ENCODE measurements around the gene IFI44. TPM values are rescaled to one million over a fixed set of nuclear protein-coding genes. Genes with fewer than 3 reads are reported as not detected.

Gene IFI44
- polyA plus RNA-seq, 1 of the 3 experiments (the other 2 are of a cell fraction), result 6.5 TPM

DNA sequence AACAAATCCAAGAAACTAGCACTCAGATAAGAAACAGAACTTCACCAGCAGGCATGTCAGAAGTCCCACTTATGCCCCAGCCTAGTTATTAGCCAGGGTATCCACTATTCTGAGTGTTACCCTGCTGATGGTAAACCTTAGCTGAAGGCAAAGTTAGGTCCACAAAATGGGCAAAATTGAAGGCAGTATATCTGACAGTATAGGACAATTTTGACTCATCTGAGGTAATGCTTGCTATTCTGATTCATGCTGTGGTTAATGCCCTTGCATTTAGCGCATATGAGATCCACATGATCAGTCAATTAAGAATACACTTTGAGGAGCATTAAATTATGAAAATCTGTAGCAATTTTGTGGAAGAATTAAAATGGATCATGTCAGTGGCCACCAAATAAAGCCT lies 15.1 kb downstream of the IFI44 start (continued):
- TF ChIP-seq, protein P1, sequence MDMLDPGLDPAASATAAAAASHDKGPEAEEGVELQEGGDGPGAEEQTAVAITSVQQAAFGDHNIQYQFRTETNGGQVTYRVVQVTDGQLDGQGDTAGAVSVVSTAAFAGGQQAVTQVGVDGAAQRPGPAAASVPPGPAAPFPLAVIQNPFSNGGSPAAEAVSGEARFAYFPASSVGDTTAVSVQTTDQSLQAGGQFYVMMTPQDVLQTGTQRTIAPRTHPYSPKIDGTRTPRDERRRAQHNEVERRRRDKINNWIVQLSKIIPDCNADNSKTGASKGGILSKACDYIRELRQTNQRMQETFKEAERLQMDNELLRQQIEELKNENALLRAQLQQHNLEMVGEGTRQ (IDR thresholded peaks at IDR 0.05; ENCODE audit: borderline replicate concordance, low read depth, low read length), result no peak
- TF ChIP-seq SIN3A (IDR thresholded peaks at IDR 0.05; ENCODE audit: borderline replicate concordance, low read depth, low read length), result no peak
- no peak for TF ChIP-seq GATA2 (CRISPR knock-in tag; IDR thresholded peaks at IDR 0.05)
- TF ChIP-seq NFIC (IDR thresholded peaks at IDR 0.05; ENCODE audit: borderline replicate concordance), result no peak

DNA sequence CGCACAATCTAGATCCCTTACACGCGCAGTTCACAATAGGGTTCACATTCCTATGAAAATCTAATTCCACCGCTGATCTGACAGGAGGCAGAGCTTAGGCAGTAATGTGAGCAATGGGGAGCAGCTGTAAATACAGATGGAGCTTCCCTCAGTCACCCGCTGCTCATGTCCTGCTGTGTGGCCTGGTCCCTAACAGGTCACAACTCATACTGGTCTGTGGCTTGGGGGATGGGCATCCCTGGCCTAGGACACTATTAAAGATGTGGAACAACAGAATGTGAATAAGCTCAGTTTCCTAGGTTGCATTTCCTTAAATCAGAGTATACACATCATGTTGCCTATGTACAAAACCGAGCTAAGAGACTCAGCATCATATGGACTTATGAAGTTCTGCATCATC lies 16.2 kb downstream of the IFI44 start:
- WGBS (ENCODE audit: low lambda C conversion rate), result 84% methylated on average over 4 of the region's 6 CpGs
- no peak overlapping the region for H3K9ac ChIP-seq
- TF ChIP-seq NFIC (IDR thresholded peaks at IDR 0.05; ENCODE audit: borderline replicate concordance) (no peak), RCOR1 (IDR thresholded peaks at IDR 0.05; ENCODE audit: low read length) (no peak), GATA2 (CRISPR knock-in tag; IDR thresholded peaks at IDR 0.05) (no peak), NRF1 (IDR thresholded peaks at IDR 0.05; ENCODE audit: low read depth, low read length) (no peak), FOSL2 (IDR thresholded peaks at IDR 0.05; ENCODE audit: borderline replicate concordance, low read depth) (no peak)
- TF ChIP-seq, protein P1 (IDR thresholded peaks at IDR 0.05; ENCODE audit: borderline replicate concordance, low read depth, low read length), result no peak
- TF ChIP-seq, protein P2, sequence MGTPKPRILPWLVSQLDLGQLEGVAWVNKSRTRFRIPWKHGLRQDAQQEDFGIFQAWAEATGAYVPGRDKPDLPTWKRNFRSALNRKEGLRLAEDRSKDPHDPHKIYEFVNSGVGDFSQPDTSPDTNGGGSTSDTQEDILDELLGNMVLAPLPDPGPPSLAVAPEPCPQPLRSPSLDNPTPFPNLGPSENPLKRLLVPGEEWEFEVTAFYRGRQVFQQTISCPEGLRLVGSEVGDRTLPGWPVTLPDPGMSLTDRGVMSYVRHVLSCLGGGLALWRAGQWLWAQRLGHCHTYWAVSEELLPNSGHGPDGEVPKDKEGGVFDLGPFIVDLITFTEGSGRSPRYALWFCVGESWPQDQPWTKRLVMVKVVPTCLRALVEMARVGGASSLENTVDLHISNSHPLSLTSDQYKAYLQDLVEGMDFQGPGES (IDR thresholded peaks at IDR 0.05; ENCODE audit: low read depth, low read length), result no peak
- TF ChIP-seq, protein P3, sequence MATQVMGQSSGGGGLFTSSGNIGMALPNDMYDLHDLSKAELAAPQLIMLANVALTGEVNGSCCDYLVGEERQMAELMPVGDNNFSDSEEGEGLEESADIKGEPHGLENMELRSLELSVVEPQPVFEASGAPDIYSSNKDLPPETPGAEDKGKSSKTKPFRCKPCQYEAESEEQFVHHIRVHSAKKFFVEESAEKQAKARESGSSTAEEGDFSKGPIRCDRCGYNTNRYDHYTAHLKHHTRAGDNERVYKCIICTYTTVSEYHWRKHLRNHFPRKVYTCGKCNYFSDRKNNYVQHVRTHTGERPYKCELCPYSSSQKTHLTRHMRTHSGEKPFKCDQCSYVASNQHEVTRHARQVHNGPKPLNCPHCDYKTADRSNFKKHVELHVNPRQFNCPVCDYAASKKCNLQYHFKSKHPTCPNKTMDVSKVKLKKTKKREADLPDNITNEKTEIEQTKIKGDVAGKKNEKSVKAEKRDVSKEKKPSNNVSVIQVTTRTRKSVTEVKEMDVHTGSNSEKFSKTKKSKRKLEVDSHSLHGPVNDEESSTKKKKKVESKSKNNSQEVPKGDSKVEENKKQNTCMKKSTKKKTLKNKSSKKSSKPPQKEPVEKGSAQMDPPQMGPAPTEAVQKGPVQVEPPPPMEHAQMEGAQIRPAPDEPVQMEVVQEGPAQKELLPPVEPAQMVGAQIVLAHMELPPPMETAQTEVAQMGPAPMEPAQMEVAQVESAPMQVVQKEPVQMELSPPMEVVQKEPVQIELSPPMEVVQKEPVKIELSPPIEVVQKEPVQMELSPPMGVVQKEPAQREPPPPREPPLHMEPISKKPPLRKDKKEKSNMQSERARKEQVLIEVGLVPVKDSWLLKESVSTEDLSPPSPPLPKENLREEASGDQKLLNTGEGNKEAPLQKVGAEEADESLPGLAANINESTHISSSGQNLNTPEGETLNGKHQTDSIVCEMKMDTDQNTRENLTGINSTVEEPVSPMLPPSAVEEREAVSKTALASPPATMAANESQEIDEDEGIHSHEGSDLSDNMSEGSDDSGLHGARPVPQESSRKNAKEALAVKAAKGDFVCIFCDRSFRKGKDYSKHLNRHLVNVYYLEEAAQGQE (IDR thresholded peaks at IDR 0.05; ENCODE audit: low read depth, low read length), result no peak
- H3K4me2 ChIP-seq, result no peak overlapping the region
- ChIA-PET POLR2A (no interaction called here), CTCF (interaction anchor here (0.6 to 4.2 kb wide), 4 partner anchors 10 to 58 kb away, joined by 3 to 27 read pairs (median 8); no protein-coding TSS in a partner anchor)
- no peaks in the 10 kb centered on the region for H3K79me2 ChIP-seq (ENCODE audit: insufficient read depth)
- no peak overlapping the region for H3K27ac ChIP-seq (ENCODE audit: low read depth in 2 of 2, low read length in 1 of 2)
- no peaks in the 10 kb centered on the region for H3K9me2 ChIP-seq
- DNase-seq, result no peak
- peaks cover 0 to 2% of the 10 kb centered on the region in 2 experiments; a peak in 1 of 4 replicates for H3K4me1 ChIP-seq (ENCODE audit: control insufficient read depth in 1 of 2, insufficient read depth in 2 of 2, low read depth in 1 of 2, low read length in 1 of 2)
- no peaks in the 10 kb centered on the region for H3K9me3 ChIP-seq
- H2AFZ ChIP-seq (ENCODE audit: low read depth), result no peak overlapping the region
- no peaks in the 10 kb centered on the region for H4K20me1 ChIP-seq (ENCODE audit: insufficient read depth)
- no peaks in the 10 kb centered on the region for H3F3A ChIP-seq (replicated peaks; ENCODE audit: insufficient read depth)
- no peaks in the 10 kb centered on the region for H3K27me3 ChIP-seq (ENCODE audit: insufficient read depth)
- H3K4me3 ChIP-seq (ENCODE audit: low read depth in 2 of 2, low read length in 1 of 2), result no peak overlapping the region
- peaks cover 0 to 6% of the 10 kb centered on the region in 2 experiments for H3K36me3 ChIP-seq (replicated peaks in 1 of 2; ENCODE audit: control insufficient read depth in 1 of 2, insufficient read depth in 2 of 2, low read length in 1 of 2)
